ENCODE measurements around the gene SGIP1.

Gene SGIP1

GRCh38 chr1:66533804-66534740, at the start of gene SGIP1:
TSS of gene SGIP1 (plus strand) at chr1:66534153. CDS start at chr1:66534359, 206 bp downstream.
- no peak for FAIRE-seq

- no peak for FAIRE-seq
These were observed 44.8 kb upstream of the SGIP1 start for GRCh38 chr1:66489151-66489550.

GRCh38 chr1:66489972-66490601, 43.9 kb upstream of the SGIP1 start:
- no peak for FAIRE-seq

GRCh38 chr1:66490816-66491215, 43.1 kb upstream of the SGIP1 start:
- FAIRE-seq = no peak

GRCh38 chr1:66492424-66492823, 41.5 kb upstream of the SGIP1 start:
- no peak for FAIRE-seq

- no peak for FAIRE-seq
These were observed 40.2 kb upstream of the SGIP1 start for GRCh38 chr1:66493731-66494130.

- FAIRE-seq = no peak
These were observed 39.5 kb upstream of the SGIP1 start for GRCh38 chr1:66494482-66494881.

GRCh38 chr1:66495495-66495894, 38.5 kb upstream of the SGIP1 start:
- no peak for FAIRE-seq

GRCh38 chr1:66497910-66498309, 36.0 kb upstream of the SGIP1 start:
- FAIRE-seq = no peak

- FAIRE-seq = peak; percentile 3
These were observed 33.7 kb upstream of the SGIP1 start for GRCh38 chr1:66500301-66500700.

- FAIRE-seq = no peak
These were observed 31.9 kb upstream of the SGIP1 start for GRCh38 chr1:66502086-66502485.

- FAIRE-seq = peak; percentile 72
These were observed 30.0 kb upstream of the SGIP1 start for GRCh38 chr1:66503841-66504470.

GRCh38 chr1:66505671-66506392, 28.1 kb upstream of the SGIP1 start:
- no peak for FAIRE-seq

- FAIRE-seq = no peak
These were observed 27.6 kb upstream of the SGIP1 start for GRCh38 chr1:66506393-66506687.

- no peak for FAIRE-seq
These were observed 27.0 kb upstream of the SGIP1 start for GRCh38 chr1:66506991-66507390.

- no peak for FAIRE-seq
These were observed 23.5 kb upstream of the SGIP1 start for GRCh38 chr1:66510407-66510806.

- FAIRE-seq = no peak
These were observed 22.8 kb upstream of the SGIP1 start for GRCh38 chr1:66511118-66511517.

GRCh38 chr1:66517959-66518358, 16.0 kb upstream of the SGIP1 start:
- FAIRE-seq = no peak

GRCh38 chr1:66518654-66519053, 15.3 kb upstream of the SGIP1 start:
- no peak for FAIRE-seq

- no peak for FAIRE-seq
These were observed 14.0 kb upstream of the SGIP1 start for GRCh38 chr1:66519992-66520391.

- no peak for FAIRE-seq
These were observed 13.3 kb upstream of the SGIP1 start for GRCh38 chr1:66520655-66521054.

- FAIRE-seq = no peak
These were observed 12.1 kb upstream of the SGIP1 start for GRCh38 chr1:66521721-66522365.

GRCh38 chr1:66523562-66523961, 10.4 kb upstream of the SGIP1 start:
- FAIRE-seq = no peak

All from A204.1 (cell line).